ENCODE data around the gene PRAMEF13. TPM values are rescaled to one million over a fixed set of nuclear protein-coding genes. Genes with fewer than 3 reads are reported as not detected.
"Not testable (repeated sequence)": the region's sequence is repeated elsewhere in the genome, so short reads cannot be mapped to it uniquely, and the experiment has no call there.

PRAMEF13 gene
- polyA plus RNA-seq, 1 of the 3 experiments (the other 2 are of a cell fraction), result not detected

- ChIA-PET CTCF (no interaction called here), POLR2A (no interaction called here)
- H3F3A ChIP-seq (replicated peaks; ENCODE audit: insufficient read depth), result no peaks in the 10 kb centered on the region
- no peak overlapping the region for H3K27ac ChIP-seq (ENCODE audit: low read depth in 2 of 2, low read length in 1 of 2)
- H3K9me2 ChIP-seq, result no peaks in the 10 kb centered on the region
- H3K79me2 ChIP-seq (ENCODE audit: insufficient read depth), result no peaks in the 10 kb centered on the region
- DNase-seq, result no peak
- TF ChIP-seq PBX3 (IDR thresholded peaks at IDR 0.05) (no peak), MAX (IDR thresholded peaks at IDR 0.05; ENCODE audit: low read depth) (no peak), RAD21 (IDR thresholded peaks at IDR 0.05; ENCODE audit: low read length) (no peak), YY1 (IDR thresholded peaks at IDR 0.05; ENCODE audit: low read depth) (no peak), FOSL2 (IDR thresholded peaks at IDR 0.05; ENCODE audit: borderline replicate concordance, low read depth) (no peak), RFX5 (IDR thresholded peaks at IDR 0.05; ENCODE audit: low read length) (no peak), JUND (IDR thresholded peaks at IDR 0.05) (no peak), FOXJ3 (CRISPR knock-in tag; IDR thresholded peaks at IDR 0.05) (no peak), MXI1 (IDR thresholded peaks at IDR 0.05; ENCODE audit: low read depth, low read length) (no peak), MEF2A (IDR thresholded peaks at IDR 0.05; ENCODE audit: borderline replicate concordance, low read depth) (no peak), SIN3A (IDR thresholded peaks at IDR 0.05; ENCODE audit: borderline replicate concordance, low read depth, low read length) (no peak), SMC3 (IDR thresholded peaks at IDR 0.05; ENCODE audit: low read depth, low read length) (no peak), RCOR1 (IDR thresholded peaks at IDR 0.05; ENCODE audit: low read length) (no peak), ELF1 (IDR thresholded peaks at IDR 0.05) (no peak), USF1 (IDR thresholded peaks at IDR 0.05; ENCODE audit: borderline replicate concordance, low read depth) (no peak), USF2 (IDR thresholded peaks at IDR 0.05; ENCODE audit: borderline replicate concordance, low read depth, low read length) (no peak), POLR2AphosphoS5 (IDR thresholded peaks at IDR 0.05; ENCODE audit: low read depth, low read length) (no peak), EZH2phosphoT487 (IDR thresholded peaks at IDR 0.05; ENCODE audit: borderline replicate concordance, low read depth) (no peak), NRF1 (IDR thresholded peaks at IDR 0.05; ENCODE audit: low read depth, low read length) (no peak), CHD2 (IDR thresholded peaks at IDR 0.05; ENCODE audit: low read length, partially characterized antibody) (no peak)
- WGBS (ENCODE audit: low lambda C conversion rate), result 5% methylated on average over 5 of the region's 5 CpGs
- no peaks in the 10 kb centered on the region for H3K9me3 ChIP-seq
- no peaks in the 10 kb centered on the region for H4K20me1 ChIP-seq (ENCODE audit: insufficient read depth)
- H3K9ac ChIP-seq, result no peak overlapping the region
- H3K36me3 ChIP-seq (replicated peaks in 1 of 2; ENCODE audit: control insufficient read depth in 1 of 2, insufficient read depth in 2 of 2, low read length in 1 of 2), result no peaks in the 10 kb centered on the region
- H3K4me2 ChIP-seq, result no peak overlapping the region
- no peak overlapping the region for H2AFZ ChIP-seq (ENCODE audit: low read depth)
- H3K27me3 ChIP-seq (ENCODE audit: insufficient read depth), result no peaks in the 10 kb centered on the region
- no peak overlapping the region for H3K4me3 ChIP-seq (ENCODE audit: low read depth in 2 of 2, low read length in 1 of 2)
- H3K4me1 ChIP-seq (ENCODE audit: control insufficient read depth in 1 of 2, insufficient read depth in 2 of 2, low read depth in 1 of 2, low read length in 1 of 2), result no peaks in the 10 kb centered on the region
Observed at GRCh38 chr1:13224480-13225060, 23.4 kb upstream of the PRAMEF13 start.

DNA sequence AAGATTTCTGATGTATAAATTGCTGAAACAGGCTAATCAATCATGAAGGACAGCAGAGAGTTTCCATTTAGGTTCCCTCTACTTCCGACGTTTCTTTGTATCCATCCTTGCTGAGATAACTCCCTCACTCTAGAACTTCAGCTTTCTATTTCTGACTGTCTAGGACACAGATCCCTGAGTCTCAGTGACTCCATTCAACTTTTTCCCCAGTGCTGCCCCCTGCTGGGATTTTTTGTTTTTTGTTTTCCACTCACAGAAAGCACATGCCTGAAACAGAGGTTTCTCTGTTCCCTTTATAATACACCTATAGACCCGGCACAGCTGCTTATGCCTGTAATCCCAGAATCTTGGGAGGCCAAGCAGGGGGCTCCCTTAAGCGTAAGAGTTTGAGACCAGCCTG is 21.6 kb upstream of the PRAMEF13 start:
- H3K4me2 ChIP-seq; H3K4me1 ChIP-seq (ENCODE audit: control insufficient read depth in 1 of 2, insufficient read depth in 2 of 2, low read depth in 1 of 2, low read length in 1 of 2); H2AFZ ChIP-seq (ENCODE audit: low read depth); H3K9me3 ChIP-seq; H3K27me3 ChIP-seq (ENCODE audit: insufficient read depth); POLR2A ChIA-PET; H3F3A ChIP-seq (replicated peaks; ENCODE audit: insufficient read depth); DNase-seq; H4K20me1 ChIP-seq (ENCODE audit: insufficient read depth); H3K27ac ChIP-seq (ENCODE audit: low read depth in 2 of 2, low read length in 1 of 2); H3K36me3 ChIP-seq (replicated peaks in 1 of 2; ENCODE audit: control insufficient read depth in 1 of 2, insufficient read depth in 2 of 2, low read length in 1 of 2); H3K9ac ChIP-seq; H3K9me2 ChIP-seq; H3K79me2 ChIP-seq (ENCODE audit: insufficient read depth); H3K4me3 ChIP-seq (ENCODE audit: low read depth in 2 of 2, low read length in 1 of 2); CTCF ChIA-PET: not testable (repeated sequence)
- no CpG with 5 or more reads among the region's 4 CpGs for WGBS (ENCODE audit: low lambda C conversion rate)

DNA sequence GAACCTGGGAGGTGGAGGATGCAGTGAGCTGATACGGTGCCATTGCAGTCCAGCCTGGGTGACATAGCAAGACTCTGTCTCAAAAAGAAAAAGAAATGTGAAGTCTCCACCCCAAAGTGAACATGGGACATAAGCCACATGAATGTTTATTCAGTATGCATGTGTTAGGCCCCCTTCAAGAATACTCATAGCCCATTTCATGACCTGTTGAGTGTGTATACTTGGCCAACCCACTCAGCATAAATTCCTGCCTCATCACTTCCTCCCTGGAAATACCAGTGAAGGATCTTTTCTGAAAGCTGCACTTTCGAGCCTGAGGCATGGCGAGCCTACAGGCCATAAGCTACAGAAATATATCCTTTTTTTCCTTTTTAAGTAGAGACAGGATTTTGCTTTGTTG is 18.0 kb upstream of the PRAMEF13 start:
- whole genome bisulfite sequencing (ENCODE audit: low lambda C conversion rate), result no CpG with 5 or more reads among the region's 3 CpGs
- H3K27ac ChIP-seq (ENCODE audit: low read depth in 2 of 2, low read length in 1 of 2); H3K36me3 ChIP-seq (replicated peaks in 1 of 2; ENCODE audit: control insufficient read depth in 1 of 2, insufficient read depth in 2 of 2, low read length in 1 of 2); H3K4me1 ChIP-seq (ENCODE audit: control insufficient read depth in 1 of 2, insufficient read depth in 2 of 2, low read depth in 1 of 2, low read length in 1 of 2); H4K20me1 ChIP-seq (ENCODE audit: insufficient read depth); H3K79me2 ChIP-seq (ENCODE audit: insufficient read depth); H3K4me2 ChIP-seq; H3K9me3 ChIP-seq; POLR2A ChIA-PET; H2AFZ ChIP-seq (ENCODE audit: low read depth); CTCF ChIA-PET; H3F3A ChIP-seq (replicated peaks; ENCODE audit: insufficient read depth); H3K9ac ChIP-seq; H3K4me3 ChIP-seq (ENCODE audit: low read depth in 2 of 2, low read length in 1 of 2); H3K9me2 ChIP-seq; DNase-seq; H3K27me3 ChIP-seq (ENCODE audit: insufficient read depth): not testable (repeated sequence)

Data from SK-N-SH (cell line).